Gastrocnemius medialis (tissue), 4 donors: ENCODE data around the gene RAP2A. TPM values are rescaled to one million over a fixed set of nuclear protein-coding genes. Genes with fewer than 3 reads are reported as not detected.

Experiments
- ATAC-seq, 2 donors: fragments of 150-250 bp; one replicate each; pipeline ENCODE4 v1.9.1; 2016
- DNase-seq, 2 donors: peaks; one replicate each; pipeline ENCODE4 v3.0.0-alpha.2; 2019
- H3K27ac ChIP-seq, 4 donors: fragments of 200-600 bp; sonication (generic); 1 replicate in 1 of 4; 2 replicates in 3 of 4; pipeline ENCODE4 v1.5.1; 2016 to 2018; ENCODE audit warnings: mild to moderate bottlenecking in 2 of 4, moderate library complexity in 1 of 4
- H3K27me3 ChIP-seq, 3 donors: fragments of 200-600 bp; sonication (generic) in 2 of 3; 1 replicate in 1 of 3; 2 replicates in 2 of 3; pipeline versions ENCODE4 v1.5.1 to v1.6.0; 2016 to 2019; ENCODE audit warnings: mild to moderate bottlenecking in 1 of 3, moderate library complexity in 1 of 3
- H3K36me3 ChIP-seq, 2 donors: fragments of 200-600 bp; sonication (generic) in 1 of 2; one replicate each; pipeline ENCODE4 v1.5.1; 2017 to 2018
- H3K4me1 ChIP-seq, 2 donors: fragments of 200-600 bp; sonication (generic) in 1 of 2; one replicate each; pipeline ENCODE4 v1.5.1; 2016 to 2017; ENCODE audit warnings: mild to moderate bottlenecking in 2 of 2
- H3K4me3 ChIP-seq, 4 donors: fragments of 200-600 bp; sonication (generic) in 3 of 4; 1 replicate in 1 of 4; 2 replicates in 3 of 4; pipeline ENCODE4 v1.5.1; 2016 to 2019; ENCODE audit warnings: mild to moderate bottlenecking in 2 of 4
- H3K9me3 ChIP-seq, 3 donors: fragments of 200-600 bp; sonication (generic) in 2 of 3; 1 replicate in 1 of 3; 2 replicates in 2 of 3; pipeline ENCODE4 v1.5.1; 2016 to 2019
- CTCF ChIP-seq, 5 experiments: fragments of 450-650 bp in 3 of 5; fragments of 200-600 bp in 2 of 5; sonication (generic) in 2 of 5; IDR thresholded peaks in 4 of 5; conservative IDR thresholded peaks in 1 of 5; 1 replicate in 4 of 5; 2 replicates in 1 of 5; pipeline ENCODE4 v1.5.1; 2016 to 2019; ENCODE audit warnings: antibody characterized with exemption in 5 of 5, mild to moderate bottlenecking in 3 of 5, moderate library complexity in 3 of 5
- POLR2A ChIP-seq, 2 donors: fragments of 450-650 bp; IDR thresholded peaks; one replicate each; pipeline ENCODE4 v1.6.1; 2017; ENCODE audit warnings: antibody characterized with exemption in 2 of 2, mild to moderate bottlenecking in 2 of 2, moderate library complexity in 2 of 2
- in situ Hi-C, 4 donors: fragments of 200-750 bp; cut with MboI; loops; one replicate each; pipeline versions ENCODE4 v1.15.0 to v1.8.0; 2017; ENCODE audit warnings: low sequenced_read_pairs in 4 of 4
- intact Hi-C: fragments of 100-400 bp; cut with DNase I; formaldehyde crosslinking; loops from one replicate; pipeline ENCODE4 v1.15.1; 2023; ENCODE audit warnings: low total_unique reads
- total RNA-seq, 4 donors: library from RNA; depleted of rRNA; stranded (reverse); fragments of >200 nt; gene quantifications; one replicate each; pipeline versions ENCODE4 v1.1.0 to v1.2.3, GENCODE V29; 2016

RAP2A gene
- total RNA-seq, 4 donors from 2014 or later = 10.0 to 18.3 (median 15.5) TPM

GRCh38 chr13:97408938-97409337 is 25.0 kb upstream of the RAP2A start:
- in situ Hi-C loops (no loop called here), intact Hi-C loops (no loop called here)
- Histone ChIP-seq H3K27ac (no peak overlapping the region), H3K4me1 (peaks cover 6 to 18% of the 10 kb centered on the region in 2 donors), H3K27me3 (no peaks in the 10 kb centered on the region), H3K36me3 (no peaks in the 10 kb centered on the region), H3K4me3 (no peak overlapping the region), H3K9me3 (no peaks in the 10 kb centered on the region)
- TF ChIP-seq CTCF (IDR thresholded peaks at IDR 0.05 in 4 of 5, conservative IDR thresholded peaks at IDR 0.05 in 1 of 5) (no peak), POLR2A (IDR thresholded peaks at IDR 0.05) (no peak)
- DNase-seq = no peak
- no peak for ATAC-seq

- no peaks in the 10 kb centered on the region for H3K9me3 ChIP-seq
- intact Hi-C loops (no loop called here), in situ Hi-C loops (no loop called here)
- ATAC-seq (no peak), DNase-seq (no peak)
- no peaks in the 10 kb centered on the region for H3K36me3 ChIP-seq
- no peak overlapping the region for H3K27ac ChIP-seq
- H3K4me3 ChIP-seq = no peak overlapping the region
- H3K27me3 ChIP-seq = no peaks in the 10 kb centered on the region
- TF ChIP-seq POLR2A (IDR thresholded peaks at IDR 0.05) = no peak
- no peak for TF ChIP-seq CTCF (IDR thresholded peaks at IDR 0.05 in 4 of 5, conservative IDR thresholded peaks at IDR 0.05 in 1 of 5)
- H3K4me1 ChIP-seq = peaks cover 0 to 3% of the 10 kb centered on the region in 2 donors
Observed at GRCh38 chr13:97411984-97412383, 22.0 kb upstream of the RAP2A start.

- Histone ChIP-seq H3K27ac (no peak overlapping the region), H3K36me3 (no peaks in the 10 kb centered on the region), H3K4me3 (no peak overlapping the region), H3K27me3 (no peaks in the 10 kb centered on the region), H3K4me1 (no peaks in the 10 kb centered on the region), H3K9me3 (no peaks in the 10 kb centered on the region)
- TF ChIP-seq POLR2A (IDR thresholded peaks at IDR 0.05) = no peak
- no peak for TF ChIP-seq CTCF (IDR thresholded peaks at IDR 0.05 in 4 of 5, conservative IDR thresholded peaks at IDR 0.05 in 1 of 5)
- DNase-seq (no peak), ATAC-seq (no peak)
- intact Hi-C loops (no loop called here), in situ Hi-C loops (no loop called here)
Observed at GRCh38 chr13:97413694-97414093, 20.3 kb upstream of the RAP2A start.

- DNase-seq (no peak), ATAC-seq (no peak)
- TF ChIP-seq CTCF (IDR thresholded peaks at IDR 0.05 in 4 of 5, conservative IDR thresholded peaks at IDR 0.05 in 1 of 5) (no peak), POLR2A (IDR thresholded peaks at IDR 0.05) (no peak)
- Histone ChIP-seq H3K9me3 (no peaks in the 10 kb centered on the region), H3K27me3 (no peaks in the 10 kb centered on the region), H3K4me3 (no peak overlapping the region), H3K4me1 (no peaks in the 10 kb centered on the region), H3K36me3 (no peaks in the 10 kb centered on the region), H3K27ac (no peak overlapping the region)
- in situ Hi-C loops = no loop called here
- intact Hi-C loops = no loop called here
Observed at GRCh38 chr13:97414392-97414791, 19.6 kb upstream of the RAP2A start.

- ATAC-seq (no peak), DNase-seq (no peak)
- H3K4me3 ChIP-seq = no peak overlapping the region
- H3K36me3 ChIP-seq = no peaks in the 10 kb centered on the region
- TF ChIP-seq CTCF (IDR thresholded peaks at IDR 0.05 in 4 of 5, conservative IDR thresholded peaks at IDR 0.05 in 1 of 5) (no peak), POLR2A (IDR thresholded peaks at IDR 0.05) (no peak)
- no peak overlapping the region for H3K27ac ChIP-seq
- in situ Hi-C loops = no loop called here
- no peaks in the 10 kb centered on the region for H3K27me3 ChIP-seq
- peaks cover 4 to 7% of the 10 kb centered on the region in 2 donors for H3K4me1 ChIP-seq
- H3K9me3 ChIP-seq = no peaks in the 10 kb centered on the region
- intact Hi-C loops = no loop called here
Observed at GRCh38 chr13:97417698-97418097, 16.3 kb upstream of the RAP2A start.
